ENCODE measurements around the gene EIF2AK2.

Gene EIF2AK2

GRCh38 chr2:37052600-37053332 lies 104.0 kb downstream of the EIF2AK2 start:
- TF ChIP-seq EZH2 (optimal IDR thresholded peaks at IDR 0.05; ENCODE audit: low read depth, low read length) (no peak), EZH2phosphoT487 (IDR thresholded peaks at IDR 0.05; ENCODE audit: low read length) (no peak), CTCF (IDR thresholded peaks at IDR 0.05; ENCODE audit: low read length) (no peak)
- H3K79me2 ChIP-seq (ENCODE audit: low read length): no peaks in the 10 kb centered on the region
- H4K20me1 ChIP-seq (ENCODE audit: insufficient read depth, low read length): no peaks in the 10 kb centered on the region
- no peak overlapping the region for H3K27ac ChIP-seq (ENCODE audit: low read length)
- H3K27me3 ChIP-seq (replicated peaks; ENCODE audit: insufficient read depth, low read length): no peaks in the 10 kb centered on the region
- H3K4me1 ChIP-seq (ENCODE audit: low read length): no peaks in the 10 kb centered on the region
- H3K9ac ChIP-seq (ENCODE audit: low read length): no peak overlapping the region
- H3F3A ChIP-seq (ENCODE audit: insufficient read depth, low read length): no peaks in the 10 kb centered on the region
- no peak for DNase-seq
- H3K9me2 ChIP-seq (replicated peaks; ENCODE audit: insufficient read depth, low read length): no peaks in the 10 kb centered on the region
- H3K36me3 ChIP-seq (replicated peaks; ENCODE audit: insufficient read depth, low read length): peaks cover 9% of the 10 kb centered on the region; the same call in 1 of the 2 replicates
- H3K4me2 ChIP-seq (ENCODE audit: low read depth, low read length): no peak overlapping the region
- no peak overlapping the region for H3K4me3 ChIP-seq (ENCODE audit: low read length)
- no peak overlapping the region for H2AFZ ChIP-seq (ENCODE audit: low read length)
- no peaks in the 10 kb centered on the region for H3K9me3 ChIP-seq (replicated peaks; ENCODE audit: insufficient read depth, low read length)

All from MM.1S (cell line).